H1 (cell line): ENCODE results near the gene YARS1. TPM values are rescaled to one million over a fixed set of nuclear protein-coding genes. Genes with fewer than 3 reads are reported as not detected.

Source experiments
- CTCF ChIA-PET: fragments of 300-600 bp; sonication (Branson Sonifier 250); formaldehyde crosslinking; loops from one replicate; lab custom pipeline; 2021; ENCODE audit not compliant: partially characterized antibody; lab: Charles Lee
- POLR2A ChIA-PET: fragments of 300-600 bp; sonication (Branson Sonifier 250); formaldehyde crosslinking; loops from one replicate; lab custom pipeline; 2021; ENCODE audit warnings: inconsistent platforms; ENCODE audit not compliant: partially characterized antibody; lab: Charles Lee
- DNase-seq, 2 experiments: peaks; one replicate each; pipeline versions ENCODE4 v3.0.0 to v3.0.0-alpha.2; 2010 to 2022; ENCODE audit warnings: low spot score in 2 of 2, low read depth in 1 of 2, mixed read lengths in 1 of 2
- FAIRE-seq: peaks from 2 replicates; lab custom pipeline; 2011; peaks lifted over from hg19 to GRCh38; lab: Jason Lieb, UNC
- H2AFZ ChIP-seq: 2 replicates; pipeline ENCODE4 v1.8.1; 2012; ENCODE audit warnings: low read length, inconsistent platforms
- H2AK5ac ChIP-seq: 2 replicates; pipeline ENCODE4 v1.6.1; 2013; ENCODE audit warnings: low read depth, low read length
- H2BK120ac ChIP-seq: replicated peaks from 2 replicates; pipeline ENCODE3; 2013; ENCODE audit warnings: low read depth, low read length, inconsistent platforms
- H2BK12ac ChIP-seq: 2 replicates; pipeline ENCODE4 v1.6.1; 2013; ENCODE audit warnings: low read depth, low read length
- H2BK15ac ChIP-seq: 2 replicates; pipeline ENCODE4 v1.6.1; 2013; ENCODE audit warnings: low read length
- H2BK20ac ChIP-seq: 2 replicates; pipeline ENCODE4 v1.6.1; 2013; ENCODE audit warnings: low read length
- H2BK5ac ChIP-seq: 2 replicates; pipeline ENCODE4 v1.6.1; 2013; ENCODE audit warnings: low read depth, low read length
- H3K14ac ChIP-seq: 2 replicates; pipeline ENCODE4 v1.6.1; 2013; ENCODE audit warnings: inconsistent platforms; ENCODE audit not compliant: insufficient read length
- H3K18ac ChIP-seq: 2 replicates; pipeline ENCODE4 v1.6.1; 2013; ENCODE audit warnings: low read length; ENCODE audit errors: extremely low read depth
- H3K23ac ChIP-seq: 2 replicates; pipeline ENCODE4 v1.6.1; 2013; ENCODE audit warnings: inconsistent platforms; ENCODE audit not compliant: insufficient read length
- H3K23me2 ChIP-seq: 2 replicates; pipeline ENCODE4 v1.6.1; 2013; ENCODE audit warnings: low read depth, low read length
- H3K27ac ChIP-seq: 2 replicates; pipeline ENCODE4 v1.6.1; 2011; ENCODE audit warnings: low read depth, low read length, inconsistent platforms
- H3K27me3 ChIP-seq, 4 experiments: replicated peaks in 1 of 4; 1 replicate in 1 of 4; 2 replicates in 3 of 4; pipeline versions ENCODE4 v1.6.1 to v1.8.1; 2011 to 2013; ENCODE audit warnings: low read length in 3 of 4, mild to moderate bottlenecking in 3 of 4, inconsistent platforms in 2 of 4, mixed read lengths in 2 of 4, moderate library complexity in 1 of 4; ENCODE audit not compliant: control insufficient read depth in 3 of 4, insufficient read depth in 3 of 4; ENCODE audit errors: extremely low read depth in 1 of 4
- H3K36me3 ChIP-seq, 4 experiments: 2 replicates each; pipeline versions ENCODE4 v1.6.1 to v1.8.1; 2011 to 2013; ENCODE audit warnings: mild to moderate bottlenecking in 4 of 4, low read length in 3 of 4, moderate library complexity in 2 of 4, control low read depth in 1 of 4, inconsistent platforms in 1 of 4; ENCODE audit not compliant: insufficient read depth in 4 of 4, control insufficient read depth in 2 of 4
- H3K4ac ChIP-seq: replicated peaks from 2 replicates; pipeline ENCODE3; 2013; ENCODE audit warnings: low read length, low read depth, mixed read lengths, inconsistent platforms; ENCODE audit not compliant: insufficient read length
- H3K4me1 ChIP-seq, 4 experiments: replicated peaks in 1 of 4; 1 replicate in 1 of 4; 2 replicates in 3 of 4; pipeline versions ENCODE4 v1.6.1 to v1.8.1; 2011 to 2013; ENCODE audit warnings: low read length in 3 of 4, inconsistent platforms in 2 of 4, mixed read lengths in 1 of 4; ENCODE audit not compliant: insufficient read depth in 4 of 4, control insufficient read depth in 3 of 4
- H3K4me2 ChIP-seq, 2 experiments: 2 replicates each; pipeline versions ENCODE4 v1.6.1 to v1.8.1; 2011 to 2013; ENCODE audit warnings: low read depth in 2 of 2, low read length in 2 of 2, control low read depth in 1 of 2, inconsistent platforms in 1 of 2, mild to moderate bottlenecking in 1 of 2; ENCODE audit not compliant: insufficient read depth in 1 of 2
- H3K4me3 ChIP-seq, 4 experiments: fragments of 200-600, 300-600 bp in 1 of 4; sonication (generic), shearing (Covaris generic), sonication (Bioruptor Twin) in 1 of 4; 2 replicates each; pipeline versions ENCODE4 v1.5.1 to v1.8.1; 2011 to 2016; ENCODE audit warnings: low read length in 4 of 4, low read depth in 3 of 4, control low read depth in 2 of 4, inconsistent platforms in 2 of 4, mild to moderate bottlenecking in 2 of 4, mixed read lengths in 1 of 4, moderate library complexity in 1 of 4; ENCODE audit not compliant: insufficient read depth in 2 of 4; ENCODE audit errors: extremely low read depth in 1 of 4
- H3K56ac ChIP-seq: replicated peaks from 2 replicates; pipeline ENCODE3; 2013; ENCODE audit warnings: low read depth, mild to moderate bottlenecking, mixed read lengths, low read length, inconsistent platforms; ENCODE audit not compliant: insufficient read length
- H3K79me1 ChIP-seq: 2 replicates; pipeline ENCODE4 v1.6.1; 2013; ENCODE audit warnings: low read depth, low read length, control low read depth
- H3K79me2 ChIP-seq, 2 experiments: 2 replicates each; pipeline versions ENCODE4 v1.6.1 to v1.8.1; 2012 to 2013; ENCODE audit warnings: low read length in 2 of 2, mild to moderate bottlenecking in 2 of 2, inconsistent platforms in 1 of 2; ENCODE audit not compliant: insufficient read depth in 2 of 2, control insufficient read depth in 1 of 2
- H3K9ac ChIP-seq, 4 experiments: replicated peaks in 1 of 4; 1 replicate in 1 of 4; 2 replicates in 3 of 4; pipeline versions ENCODE4 v1.6.1 to v1.8.1; 2011 to 2013; ENCODE audit warnings: low read depth in 3 of 4, low read length in 3 of 4, control low read depth in 2 of 4, mild to moderate bottlenecking in 2 of 4, moderate library complexity in 2 of 4, inconsistent platforms in 1 of 4; ENCODE audit errors: extremely low read depth in 1 of 4
- H3K9me3 ChIP-seq, 2 experiments: 2 replicates each; pipeline versions ENCODE4 v1.6.1 to v1.8.1; 2012 to 2013; ENCODE audit warnings: mild to moderate bottlenecking in 2 of 2, moderate library complexity in 2 of 2, control low read depth in 1 of 2, inconsistent platforms in 1 of 2, low read depth in 1 of 2, low read length in 1 of 2, mixed read lengths in 1 of 2; ENCODE audit not compliant: insufficient read depth in 2 of 2
- H4K20me1 ChIP-seq, 2 experiments: replicated peaks in 1 of 2; 2 replicates each; pipeline versions ENCODE3 to v1.8.1; 2011 to 2013; ENCODE audit warnings: inconsistent platforms in 2 of 2, low read length in 2 of 2, mild to moderate bottlenecking in 1 of 2; ENCODE audit not compliant: insufficient read depth in 2 of 2, control insufficient read depth in 1 of 2
- H4K5ac ChIP-seq: 2 replicates; pipeline ENCODE4 v1.6.1; 2013; ENCODE audit warnings: low read length, low read depth, mixed read lengths, inconsistent platforms; ENCODE audit not compliant: insufficient read length
- H4K8ac ChIP-seq: 2 replicates; pipeline ENCODE4 v1.8.0; 2013; ENCODE audit warnings: mild to moderate bottlenecking, moderate library complexity, low read length, inconsistent platforms; ENCODE audit not compliant: insufficient read depth; ENCODE audit errors: extremely low read depth
- H4K91ac ChIP-seq: replicated peaks from 2 replicates; pipeline ENCODE3; 2013; ENCODE audit warnings: low read length, mixed read lengths, inconsistent platforms; ENCODE audit not compliant: insufficient read length
- CHD2 ChIP-seq: IDR thresholded peaks from 2 replicates; pipeline ENCODE4 v1.6.1; 2012; ENCODE audit warnings: low read length, improper control_type of control experiment
- EP300 ChIP-seq, 2 experiments: IDR thresholded peaks; 1 replicate in 1 of 2; 2 replicates in 1 of 2; pipeline ENCODE4 v1.6.1; 2011 to 2012; ENCODE audit warnings: low read depth in 2 of 2, low read length in 2 of 2, mild to moderate bottlenecking in 2 of 2, borderline replicate concordance in 1 of 2, inconsistent platforms in 1 of 2, moderate library complexity in 1 of 2
- MAX ChIP-seq: IDR thresholded peaks from 2 replicates; pipeline ENCODE4 v1.6.1; 2012; ENCODE audit warnings: inconsistent platforms
- POLR2AphosphoS5 ChIP-seq: IDR thresholded peaks from 2 replicates; pipeline ENCODE4 v1.6.1; 2011; ENCODE audit warnings: low read depth, low read length
- SP2 ChIP-seq: IDR thresholded peaks from 2 replicates; pipeline ENCODE4 v1.6.1; 2012; ENCODE audit warnings: mild to moderate bottlenecking, low read length, inconsistent platforms
- USF2 ChIP-seq: IDR thresholded peaks from 2 replicates; pipeline ENCODE4 v1.6.1; 2011; ENCODE audit warnings: low read length, improper control_type of control experiment
- WGBS, 2 experiments: shearing (Covaris generic) in 1 of 2; methylation state at CpG; one replicate each; pipeline versions ENCODE4 v1.1.6 to v1.1.7; 2013 to 2015; ENCODE audit warnings: low lambda C conversion rate in 2 of 2, mixed read lengths in 2 of 2, inconsistent platforms in 1 of 2, low coverage in 1 of 2, missing lambda C conversion rate in 1 of 2; ENCODE audit not compliant: insufficient replicate concordance in 2 of 2, insufficient coverage in 1 of 2, insufficient read length in 1 of 2; ENCODE audit errors: extremely low coverage in 1 of 2, missing lambda C conversion rate in 1 of 2; 5-methylcytosine and 5-hydroxymethylcytosine counted together
- long read RNA-seq, 2 experiments: library from RNA in 1 of 2; library from capped mRNA in 1 of 2; stranded (forward); transcript quantifications; one replicate each; pipeline ENCODE4 v2.0.0, GENCODE V29; 2021; ENCODE audit warnings: inconsistent platforms in 1 of 2
- polyA minus RNA-seq, 3 experiments: library from RNA; depleted of rRNA, polyadenylated mRNA; stranded (reverse); fragments of >200 nt; gene quantifications; 1 replicate in 2 of 3; 2 replicates in 1 of 3; pipeline ENCODE4 v1.2.3, GENCODE V29; 2011
- polyA plus RNA-seq, 7 experiments: library from polyadenylated mRNA; depleted of rRNA in 3 of 7; stranded (reverse) in 5 of 7; unstranded in 2 of 7; fragments of >200 nt in 5 of 7; fragments of 200-250 nt in 2 of 7; gene quantifications; 1 replicate in 5 of 7; 2 replicates in 1 of 7; 4 replicates in 1 of 7; pipeline versions ENCODE4 v1.2.1 to v1.2.3, GENCODE V29; 2011 to 2013; ENCODE audit warnings: missing spikeins in 2 of 7, mixed read lengths in 2 of 7
- total RNA-seq: library from RNA; stranded (reverse); fragmentation: NEBNext Ultra II Directional; extraction: Animal tissue kit (Norgen Biotek cat#: 25700); gene quantifications from 2 replicates; pipeline ENCODE4 v1.2.1, GENCODE V29; 2021

Gene YARS1
- 226 and 230 TPM in 2 replicates for total RNA-seq
- 47.1 and 55.6 TPM in 2 replicates for polyA plus RNA-seq (2011; rRNA removed)
- polyA plus RNA-seq (2011; cell fraction: cytosol; rRNA removed): 88.6 TPM
- polyA plus RNA-seq (2011; cell fraction: nucleus; rRNA removed): 95.0 TPM
- polyA plus RNA-seq (2012, experiment 1 of 2): 158 to 225 TPM (median 175 TPM) in 4 replicates
- 92.7 TPM for polyA plus RNA-seq (2012, experiment 2 of 2)
- 125 TPM for polyA plus RNA-seq (2013, experiment 1 of 2)
- 123 TPM for polyA plus RNA-seq (2013, experiment 2 of 2)
- 131 and 147 TPM in 2 replicates for polyA minus RNA-seq (2011; rRNA and poly(A)+ RNA removed)
- 73.1 TPM for polyA minus RNA-seq (2011; cell fraction: cytosol; rRNA and poly(A)+ RNA removed)
- 73.2 TPM for polyA minus RNA-seq (2011; cell fraction: nucleus; rRNA and poly(A)+ RNA removed)
- long read RNA-seq, experiment 1, transcript YARS-203 (4 exons, 2,247 nt): major isoform, 30 of 182 reads
- long read RNA-seq, experiment 1, transcript YARS-209 (2 exons, 2,178 nt): minor isoform, 18 of 182 reads
- long read RNA-seq, experiment 1, transcript YARS-208 (5 exons, 2,197 nt): minor isoform, 14 of 182 reads
- long read RNA-seq, experiment 1, transcript YARS-201 (13 exons, 3,238 nt): minor isoform, 29 of 182 reads
- long read RNA-seq, experiment 1, partial matches to known transcripts: 54 of 182 reads
- long read RNA-seq, experiment 1, other reads (novel, unspliced or antisense): 36 of 182 reads
- long read RNA-seq, experiment 2, transcript YARS-201 (13 exons, 3,238 nt): major isoform, 195 of 234 reads
- long read RNA-seq, experiment 2, partial matches to known transcripts: 18 of 234 reads
- long read RNA-seq, experiment 2, other reads (novel, unspliced or antisense): 21 of 234 reads

- Histone ChIP-seq H3K4me1 (peaks cover 0 to 7% (median 4%) of the 10 kb centered on the region in 4 experiments; a peak in 3 of 7 replicates), H3K79me1 (no peaks in the 10 kb centered on the region; the same call in 1 of the 2 replicates), H2AK5ac (peak within 1 kb of the TSS; percentile 92), H3K4ac (peak within 1 kb of the TSS; percentile 98), H2BK20ac (no peak within 1 kb of the TSS), H2BK15ac (peak within 1 kb of the TSS; percentile 96), H2AFZ (no peak within 1 kb of the TSS), H3K79me2 (peaks cover 18 to 87% of the 10 kb centered on the region in 2 experiments), H3K14ac (peak within 1 kb of the TSS; percentile 49), H3K27ac (peak within 1 kb of the TSS; percentile 95), H2BK120ac (peak within 1 kb of the TSS; percentile 60), H3K9me3 (no peaks in the 10 kb centered on the region), H4K91ac (peak within 1 kb of the TSS; percentile 99), H3K4me3 (peak within 1 kb of the TSS; percentile 81 to 99 (median 93)), H3K9ac (peak within 1 kb of the TSS; percentile 95 to 98 (median 96)), H3K23ac (no peak within 1 kb of the TSS), H3K4me2 (peak within 1 kb of the TSS; percentile 81 to 99), H4K8ac (peak within 1 kb of the TSS; percentile 99), H2BK5ac (peak within 1 kb of the TSS; percentile 100), H3K27me3 (no peaks in the 10 kb centered on the region), H4K5ac (peak within 1 kb of the TSS; percentile 95), H4K20me1 (no peaks in the 10 kb centered on the region), H3K18ac (peak within 1 kb of the TSS; percentile 91), H3K56ac (peak within 1 kb of the TSS; percentile 93), H2BK12ac (peak within 1 kb of the TSS; percentile 92), H3K23me2 (peaks cover 6% of the 10 kb centered on the region), H3K36me3 (peaks cover 0 to 3% (median 0%) of the 10 kb centered on the region in 4 experiments; a peak in 1 of 8 replicates)
- DNase-seq (peak; percentile 97 to 100), FAIRE-seq (no peak)
- WGBS, 2 experiments: 1% methylated on average over 30 of the region's 55 CpGs; no CpG with 5 or more reads in 1 of the 2 experiments
- CTCF ChIA-PET: interaction anchor here (0.7 kb wide), 1 partner anchor 75 kb away, joined by 4 read pairs; no protein-coding TSS in a partner anchor
- POLR2A ChIA-PET: interaction anchor here (0.7 to 4.1 kb wide), 44 partner anchors 9 to 804 kb away, joined by 3 to 23 read pairs (median 5); partner anchors contain the start of genes BSDC1, FNDC5, MARCKSL1 and RBBP4
- peak in 1 of 2 experiments; percentile 96; a peak in 2 of 3 replicates for TF ChIP-seq EP300 (IDR thresholded peaks at IDR 0.05; ENCODE audit: borderline replicate concordance in 1 of 2, low read depth in 2 of 2, low read length in 2 of 2)
- TF ChIP-seq POLR2AphosphoS5: no peak; the same call in 1 of the 2 replicates
- peak; percentile 99 for TF ChIP-seq MAX
- peak; percentile 66 for TF ChIP-seq CHD2
- no peak for TF ChIP-seq SP2
- TF ChIP-seq USF2: no peak
Measured at GRCh38 chr1:32817159-32817814, at the start of gene YARS1, which contains the start of gene S100PBP. Gene YARS1, minus strand, starts transcription at chr1:32817358. Its CDS starts 114 bp downstream, at chr1:32817244. Gene S100PBP, plus strand, starts transcription at chr1:32817653. Its CDS starts 8,447 bp downstream, at chr1:32826100.
